ENCODE results near the gene RANBP17. TPM values are rescaled to one million over a fixed set of nuclear protein-coding genes. Genes with fewer than 3 reads are reported as not detected.

The RANBP17 gene
- total RNA-seq, 1 donor from 2014 or later, result 12.3 TPM

GRCh38 chr5:171344936-171345608 lies 483.3 kb downstream of the RANBP17 start:
- H3K4me1 ChIP-seq, result no peaks in the 10 kb centered on the region
- no peak overlapping the region for H3K27ac ChIP-seq
- H3K9me3 ChIP-seq, result no peaks in the 10 kb centered on the region
- DNase-seq (no peak), ATAC-seq (no peak)
- H3K36me3 ChIP-seq, result no peaks in the 10 kb centered on the region
- H3K27me3 ChIP-seq (ENCODE audit: low read depth), result peaks cover 18% of the 10 kb centered on the region
- TF ChIP-seq CTCF (IDR thresholded peaks at IDR 0.05), result no peak
- H3K4me3 ChIP-seq, result no peak overlapping the region
- intact Hi-C loops (cut with DNase I), result no loop called here

Other genes with a start within 250 kb of the RANBP17 start
- 0.38 TPM for gene GABRP, start 78.3 kb upstream of the RANBP17 start, total RNA-seq

Data from lower lobe of right lung (tissue), 2 donors.